ENCODE measurements around the gene NRTN.
A peak's percentile ranks its signal among the peaks of the same experiment; 100 is the strongest.

Gene NRTN

GRCh38 chr19:5790559-5791520, 14.0 kb upstream of the NRTN start, which contains the start of gene DUS3L:
Gene DUS3L (minus strand): TSS chr19:5791163. CDS start chr19:5791141, 22 bp downstream.
- DNase-seq (ENCODE audit: low read depth), result peak; percentile 94

- no peak for DNase-seq (ENCODE audit: low read depth)
Measured at GRCh38 chr19:5792224-5792623, 12.6 kb upstream of the NRTN start.

- DNase-seq (ENCODE audit: low read depth), result no peak
Measured at GRCh38 chr19:5793188-5793587, 11.7 kb upstream of the NRTN start.

- DNase-seq (ENCODE audit: low read depth), result no peak
Measured at GRCh38 chr19:5795382-5795919, 9.4 kb upstream of the NRTN start.

- no peak for DNase-seq (ENCODE audit: low read depth)
Measured at GRCh38 chr19:5798244-5798643, 6.6 kb upstream of the NRTN start.

- DNase-seq (ENCODE audit: low read depth), result no peak
Measured at GRCh38 chr19:5799247-5800241, 5.3 kb upstream of the NRTN start.

- no peak for DNase-seq (ENCODE audit: low read depth)
Measured at GRCh38 chr19:5800361-5801270, 4.3 kb upstream of the NRTN start.

GRCh38 chr19:5801796-5802619, 2.9 kb upstream of the NRTN start:
- DNase-seq (ENCODE audit: low read depth), result peak; percentile 28

- DNase-seq (ENCODE audit: low read depth), result no peak
Measured at GRCh38 chr19:5803441-5803751, 1.5 kb upstream of the NRTN start.

GRCh38 chr19:5803752-5804515, 933 bp upstream of the NRTN start:
- peak; percentile 51 for DNase-seq (ENCODE audit: low read depth)

GRCh38 chr19:5805462-5806132, 730 bp downstream of the NRTN start:
- DNase-seq (ENCODE audit: low read depth), result no peak

GRCh38 chr19:5806133-5806489, 1.2 kb downstream of the NRTN start:
- DNase-seq (ENCODE audit: low read depth), result no peak

GRCh38 chr19:5806905-5807304, 2.0 kb downstream of the NRTN start:
- no peak for DNase-seq (ENCODE audit: low read depth)

- no peak for DNase-seq (ENCODE audit: low read depth)
Measured at GRCh38 chr19:5808120-5808816, 3.4 kb downstream of the NRTN start.

GRCh38 chr19:5809053-5809452, 4.2 kb downstream of the NRTN start:
- no peak for DNase-seq (ENCODE audit: low read depth)

- DNase-seq (ENCODE audit: low read depth), result no peak
Measured at GRCh38 chr19:5809469-5809868, 4.6 kb downstream of the NRTN start.

GRCh38 chr19:5811117-5811516, 6.2 kb downstream of the NRTN start:
- DNase-seq (ENCODE audit: low read depth), result no peak

- no peak for DNase-seq (ENCODE audit: low read depth)
Measured at GRCh38 chr19:5814123-5814851, 9.4 kb downstream of the NRTN start.

All from GM04504 (cell line).